ENCODE results near the gene CNTNAP2. TPM values are rescaled to one million over a fixed set of nuclear protein-coding genes. Genes with fewer than 3 reads are reported as not detected.

The CNTNAP2 gene
- total RNA-seq, 1 donor from 2014 or later, result 1.3 TPM

DNA sequence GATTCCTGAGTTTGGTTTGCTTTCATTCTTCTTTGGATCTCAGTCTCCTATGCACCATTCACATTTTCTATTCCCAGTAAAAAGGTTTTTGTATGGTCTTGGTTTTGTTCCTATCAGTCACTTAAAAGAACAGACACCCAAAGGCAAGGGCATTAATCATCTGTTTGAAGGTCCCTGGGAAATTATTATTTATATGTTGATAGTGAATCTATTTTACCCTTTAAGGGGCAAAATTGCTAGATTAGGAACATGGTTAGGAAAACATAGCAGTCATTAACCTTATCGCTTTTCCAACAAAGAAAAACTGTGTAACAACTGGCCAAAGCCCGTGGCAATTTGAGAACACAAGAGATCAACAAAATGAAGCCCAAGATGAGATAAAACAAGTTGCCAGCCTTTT lies 1327.3 kb downstream of the CNTNAP2 start:
- DNase-seq (ENCODE audit: low spot score), result no peak

GRCh38 chr7:147452816-147453215 lies 1336.2 kb downstream of the CNTNAP2 start:
- DNase-seq (ENCODE audit: low spot score), result no peak

DNA sequence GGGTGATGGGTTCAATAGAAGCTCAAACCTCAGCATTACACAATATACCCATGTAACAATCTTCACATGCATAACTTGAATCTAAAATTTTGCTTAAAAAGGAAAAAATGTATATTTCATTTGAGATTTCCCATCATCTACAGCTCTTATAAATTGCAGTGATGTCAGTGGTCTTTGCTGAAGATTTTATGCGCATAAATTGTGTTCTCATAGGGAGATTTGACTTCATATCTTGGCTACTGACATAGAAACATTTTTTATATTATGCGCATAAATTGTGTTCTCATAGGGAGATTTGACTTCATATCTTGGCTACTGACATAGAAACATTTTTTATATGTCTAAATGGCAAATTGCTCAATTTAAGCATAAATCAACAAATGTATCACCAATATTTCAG lies 1348.6 kb downstream of the CNTNAP2 start:
- no peak for DNase-seq (ENCODE audit: low spot score)

DNA sequence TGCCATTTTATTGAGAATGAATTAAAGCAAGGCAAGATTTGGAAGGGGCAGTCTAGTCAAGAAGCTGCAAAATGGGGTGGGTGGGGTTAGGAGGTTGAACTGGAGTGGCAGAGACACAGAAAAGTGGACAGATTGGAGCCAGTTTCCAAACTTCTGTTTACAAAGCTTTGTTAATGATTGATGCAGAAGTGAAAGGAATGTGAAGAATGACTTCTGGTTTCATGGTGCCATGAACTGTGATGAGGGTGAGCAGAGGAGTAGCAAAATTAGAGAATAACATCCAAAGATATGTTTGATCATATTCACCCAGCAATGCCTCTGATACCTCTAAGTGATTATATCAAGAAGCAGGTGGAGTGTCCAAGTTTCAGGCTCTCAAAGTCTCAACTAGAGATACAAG lies 1356.0 kb downstream of the CNTNAP2 start:
- DNase-seq (ENCODE audit: low spot score), result no peak

DNA sequence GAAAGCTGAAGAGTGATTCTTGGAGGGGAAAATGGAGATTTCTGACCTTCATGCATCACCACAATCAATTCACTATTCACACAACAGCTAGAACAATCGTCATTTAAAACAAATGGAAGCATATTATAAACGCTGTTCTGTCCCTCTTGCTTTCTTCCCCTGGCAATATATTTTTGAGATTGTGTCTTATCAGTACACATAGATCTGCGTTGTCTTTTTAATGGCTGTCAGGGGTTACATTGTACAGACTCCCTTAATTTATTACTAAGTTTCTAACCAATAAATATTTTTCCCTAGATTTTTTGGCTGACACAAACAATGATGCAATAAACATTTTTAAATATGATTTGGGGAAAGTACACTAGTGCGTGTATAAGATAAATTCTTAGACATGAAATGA lies 1358.3 kb downstream of the CNTNAP2 start:
- DNase-seq (ENCODE audit: low spot score), result no peak

GRCh38 chr7:147477526-147477925 lies 1360.9 kb downstream of the CNTNAP2 start:
- DNase-seq (ENCODE audit: low spot score), result no peak

DNA sequence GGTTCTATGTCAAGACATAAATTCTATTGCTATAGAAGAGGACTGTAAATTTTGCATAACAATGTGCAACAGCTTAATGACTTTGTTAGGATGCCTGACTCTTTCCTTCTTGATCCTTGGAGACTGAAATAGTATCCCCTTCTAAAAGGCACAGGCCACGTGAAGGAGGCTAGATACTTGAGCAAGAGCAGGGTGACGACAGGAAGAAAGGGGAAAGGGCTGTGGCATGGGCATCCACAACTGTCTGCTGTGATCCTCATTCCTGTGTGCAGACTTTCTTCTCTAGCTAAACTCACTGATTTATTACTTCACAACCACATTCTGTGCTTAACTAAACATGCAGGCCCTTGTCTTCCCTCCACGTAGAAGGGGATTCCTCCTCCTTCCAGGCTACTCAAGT lies 1362.2 kb downstream of the CNTNAP2 start:
- no peak for DNase-seq (ENCODE audit: low spot score)

- DNase-seq (ENCODE audit: low spot score), result no peak
Observed at GRCh38 chr7:147483634-147484292, 1367.2 kb downstream of the CNTNAP2 start.

DNA sequence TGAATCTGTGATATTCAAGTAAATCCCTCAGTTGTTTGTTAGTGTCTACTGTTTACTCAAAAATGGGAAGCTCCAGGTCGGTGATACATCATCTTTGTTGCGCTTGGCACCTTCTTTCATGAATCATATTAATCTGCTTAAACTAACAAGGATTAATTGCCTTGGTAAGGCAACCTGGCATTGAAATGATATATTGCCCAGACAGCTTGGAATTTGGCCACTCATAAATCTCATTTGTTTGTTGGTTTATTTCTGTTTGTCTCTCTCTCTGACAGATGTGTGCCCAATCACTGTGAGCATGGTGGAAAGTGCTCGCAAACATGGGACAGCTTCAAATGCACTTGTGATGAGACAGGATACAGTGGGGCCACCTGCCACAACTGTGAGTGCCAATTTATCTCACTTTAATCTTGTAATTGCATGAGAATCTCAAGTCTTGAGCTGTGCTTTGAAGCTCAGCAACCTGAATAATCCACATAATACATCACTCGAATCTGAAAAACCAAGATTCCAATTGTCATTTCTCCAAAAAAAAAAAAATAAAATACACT lies 1369.1 kb downstream of the CNTNAP2 start:
- no peak for DNase-seq (ENCODE audit: low spot score)

GRCh38 chr7:147492606-147493005 lies 1376.0 kb downstream of the CNTNAP2 start:
- no peak for DNase-seq (ENCODE audit: low spot score)

DNA sequence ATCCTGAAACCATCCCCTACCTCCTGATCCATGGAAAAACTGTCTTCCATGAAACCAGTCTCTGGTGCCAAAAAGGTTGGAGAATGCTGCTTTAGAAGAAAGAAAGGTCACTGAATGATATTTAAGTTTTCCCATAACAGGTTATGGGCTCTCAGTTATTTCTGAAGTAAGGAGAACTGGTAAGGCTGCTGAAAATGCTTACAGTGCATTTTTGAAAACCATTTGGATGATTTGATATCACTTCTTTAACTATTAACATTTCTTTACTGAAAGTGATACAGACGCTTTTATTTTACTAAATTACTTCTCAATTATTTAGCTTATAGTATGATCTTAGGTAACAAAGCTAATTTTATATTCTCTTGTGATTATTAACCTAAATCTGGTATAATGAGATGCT lies 1379.6 kb downstream of the CNTNAP2 start:
- no peak for DNase-seq (ENCODE audit: low spot score)

- DNase-seq (ENCODE audit: low spot score), result no peak
Observed at GRCh38 chr7:147497246-147497645, 1380.6 kb downstream of the CNTNAP2 start.

GRCh38 chr7:147498081-147498480 lies 1381.5 kb downstream of the CNTNAP2 start:
- no peak for DNase-seq (ENCODE audit: low spot score)

DNA sequence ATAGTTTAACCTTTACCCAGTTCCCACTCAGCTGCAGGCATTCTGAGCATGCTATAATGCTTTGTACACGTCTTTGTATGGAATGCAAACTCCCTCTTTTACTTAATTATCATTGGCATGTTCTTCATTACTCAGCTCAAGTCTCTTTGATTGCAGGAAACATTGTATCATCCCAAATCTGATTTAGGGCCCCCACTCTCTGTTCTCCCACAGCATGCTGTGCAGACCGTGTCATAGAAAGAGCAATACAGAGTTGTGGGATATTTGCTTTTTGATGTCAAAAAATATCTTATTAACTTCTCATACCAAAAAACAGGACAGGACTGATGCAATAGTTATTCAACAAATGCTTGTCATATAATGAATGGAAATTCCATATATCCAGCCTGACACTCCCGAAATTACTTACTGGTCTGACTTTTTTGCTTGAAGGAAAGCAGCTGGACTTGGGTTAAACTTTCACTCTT lies 1392.5 kb downstream of the CNTNAP2 start:
- DNase-seq (ENCODE audit: low spot score), result no peak

DNA sequence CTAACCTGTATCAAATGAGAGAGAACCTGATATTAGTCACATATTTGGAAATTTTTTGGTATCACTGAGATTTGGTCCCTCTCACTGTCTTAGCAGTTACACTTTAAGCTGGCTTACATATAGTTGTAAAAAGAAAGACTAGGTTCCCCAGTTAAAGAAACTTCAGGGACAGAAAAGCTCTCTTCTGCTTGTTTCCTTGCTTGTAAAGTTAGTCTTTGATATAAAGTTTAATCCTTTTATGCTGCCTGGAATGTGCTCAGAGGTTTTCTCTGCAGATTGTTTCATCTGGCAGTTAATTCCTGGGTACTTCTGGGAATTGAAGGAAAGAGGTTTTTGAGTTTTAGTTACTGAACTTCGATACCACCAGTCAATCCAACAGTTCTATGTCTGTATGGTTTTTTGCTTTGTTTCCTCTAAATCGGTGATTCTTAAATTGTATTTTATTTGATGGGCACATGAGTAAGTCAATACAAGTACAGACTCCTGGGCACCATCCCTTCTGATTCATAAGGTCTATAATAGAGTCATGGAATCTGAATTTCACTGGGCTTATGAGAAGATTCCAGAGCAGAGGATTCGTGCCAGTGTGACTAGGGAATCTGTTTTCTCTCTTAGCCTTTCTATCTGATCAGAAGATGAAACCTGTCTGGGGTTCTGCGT lies 1393.1 kb downstream of the CNTNAP2 start:
- no peak for DNase-seq (ENCODE audit: low spot score)

- no peak for DNase-seq (ENCODE audit: low spot score)
Observed at GRCh38 chr7:147510201-147510542, 1393.6 kb downstream of the CNTNAP2 start.

- no peak for DNase-seq (ENCODE audit: low spot score)
Observed at GRCh38 chr7:147510923-147511322, 1394.3 kb downstream of the CNTNAP2 start.

DNA sequence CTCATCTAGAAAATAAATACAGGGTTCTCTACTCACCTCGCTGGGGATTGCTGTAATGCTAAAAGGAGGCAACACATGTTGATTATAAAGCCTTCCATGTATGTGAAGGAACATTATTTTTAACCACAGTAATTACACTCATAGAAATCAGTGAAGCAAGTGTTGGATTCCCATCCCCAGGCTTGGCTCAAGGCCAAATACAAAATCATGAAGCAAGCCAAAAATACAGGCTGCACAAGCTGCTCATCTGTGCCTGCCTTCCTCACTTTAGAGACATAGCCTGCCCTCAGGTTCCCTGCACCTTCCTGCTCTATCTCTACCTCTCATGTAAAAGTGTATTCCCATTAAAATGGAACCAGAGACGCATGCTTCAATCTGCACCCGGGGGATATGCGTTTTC lies 1396.8 kb downstream of the CNTNAP2 start:
- DNase-seq (ENCODE audit: low spot score), result no peak

- DNase-seq (ENCODE audit: low spot score), result no peak
Observed at GRCh38 chr7:147516391-147516790, 1399.8 kb downstream of the CNTNAP2 start.

- DNase-seq (ENCODE audit: low spot score), result no peak
Observed at GRCh38 chr7:147519062-147519461, 1402.5 kb downstream of the CNTNAP2 start.

DNA sequence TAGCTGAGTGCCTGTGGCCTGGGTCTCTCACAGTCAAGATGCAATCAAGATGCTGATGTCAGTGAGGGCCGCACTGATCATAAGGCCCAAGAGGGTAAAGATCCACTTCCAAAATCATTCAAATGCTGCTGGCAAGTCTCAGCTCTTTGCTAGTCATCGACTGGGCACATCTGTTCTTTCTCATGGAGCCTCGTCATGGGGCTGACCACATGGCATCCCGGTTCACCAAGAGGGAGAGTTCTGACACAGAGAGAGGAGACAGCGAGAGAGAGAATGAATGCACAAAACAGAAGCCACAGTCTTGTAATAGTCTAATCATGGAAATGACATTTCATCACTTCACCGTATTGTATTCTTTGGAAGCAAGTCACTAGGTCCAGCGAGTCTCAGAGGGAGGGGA lies 1406.5 kb downstream of the CNTNAP2 start:
- DNase-seq (ENCODE audit: low spot score), result no peak

DNA sequence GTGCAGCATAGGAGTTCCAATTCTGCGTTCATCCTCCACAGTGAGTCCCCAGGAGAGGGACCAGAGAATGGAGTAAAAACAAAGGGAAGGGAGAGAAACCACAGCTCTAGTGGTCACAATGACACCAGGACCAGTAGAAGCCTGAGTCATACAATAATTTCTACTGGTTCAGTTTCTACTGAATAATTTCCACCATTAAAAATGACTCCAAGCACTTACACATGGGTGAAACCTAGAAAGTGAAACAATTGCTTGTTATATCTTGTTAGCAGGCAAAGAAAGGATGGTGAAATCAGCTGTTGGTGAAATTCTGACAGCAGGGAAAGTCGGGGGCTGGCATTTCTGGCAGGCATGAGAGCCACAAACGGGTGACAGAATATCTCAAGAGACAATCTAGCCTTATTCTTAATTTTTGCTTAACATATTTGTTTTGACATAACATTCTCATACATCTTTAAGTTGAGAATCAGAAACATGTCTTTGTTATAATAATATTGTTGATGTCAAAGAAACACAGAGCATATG lies 1408.2 kb downstream of the CNTNAP2 start:
- DNase-seq (ENCODE audit: low spot score), result no peak

- DNase-seq (ENCODE audit: low spot score), result no peak
Observed at GRCh38 chr7:147525325-147525724, 1408.7 kb downstream of the CNTNAP2 start.
